ENCODE data around the gene ZNF780B.

ZNF780B gene

GRCh38 chr19:40035996-40036395, 20.0 kb downstream of the ZNF780B start:
- no peak for DNase-seq

DNA sequence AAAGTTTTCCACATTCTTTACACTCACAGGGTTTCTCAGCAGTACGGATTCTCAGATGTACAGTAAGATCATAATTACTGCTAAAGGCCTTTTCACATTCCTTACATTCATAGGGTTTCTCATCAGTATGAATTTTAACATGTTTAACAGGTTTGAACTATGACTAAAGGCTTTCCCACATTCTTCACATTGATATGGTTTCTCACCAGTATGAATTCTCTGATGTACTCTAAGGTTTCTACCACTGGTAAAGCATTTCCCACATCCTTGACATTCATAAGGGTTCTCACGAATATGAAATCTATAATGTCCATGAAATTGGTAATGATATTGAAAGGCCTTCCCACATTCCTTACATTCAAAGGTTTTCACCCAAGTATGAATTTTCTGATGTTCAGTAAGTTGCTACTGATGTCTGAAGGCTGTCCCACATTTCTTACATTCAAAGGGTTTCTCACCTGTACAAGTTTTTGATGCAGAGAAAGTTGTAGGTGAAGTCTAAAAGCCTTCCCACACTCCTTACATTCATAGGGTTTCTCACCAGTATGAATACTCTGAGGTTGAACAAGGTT, 22.0 kb downstream of the ZNF780B start:
- no peak for DNase-seq

DNA sequence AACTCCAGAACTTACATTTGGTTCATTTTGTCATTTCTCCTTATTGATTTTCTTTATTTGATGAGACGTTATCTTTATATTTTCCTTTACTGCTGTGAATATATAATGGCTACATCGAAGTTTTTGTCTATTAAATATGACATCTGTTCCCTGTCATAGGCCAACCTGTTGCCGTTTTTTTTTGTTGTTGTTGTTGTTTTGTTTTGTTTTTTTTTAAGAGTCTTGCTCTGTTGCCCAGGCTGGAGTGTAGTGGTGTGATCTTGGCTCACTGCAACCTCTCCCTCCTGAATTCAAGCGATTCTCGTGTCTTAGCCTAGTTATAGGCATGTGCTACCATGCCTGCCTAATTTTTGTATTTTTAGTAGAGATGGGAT, 29.4 kb downstream of the ZNF780B start:
- DNase-seq = no peak

- DNase-seq = no peak
Measured at GRCh38 chr19:40025938-40026596, 30.0 kb downstream of the ZNF780B start.

GRCh38 chr19:40023969-40024368, 32.1 kb downstream of the ZNF780B start:
- no peak for DNase-seq

- no peak for DNase-seq
Measured at GRCh38 chr19:40013991-40014390, 42.0 kb downstream of the ZNF780B start.

GRCh38 chr19:40009674-40010073, 46.4 kb downstream of the ZNF780B start:
- DNase-seq = no peak

- DNase-seq = peak; percentile 82
Measured at GRCh38 chr19:40006273-40006691, 49.7 kb downstream of the ZNF780B start.

DNA sequence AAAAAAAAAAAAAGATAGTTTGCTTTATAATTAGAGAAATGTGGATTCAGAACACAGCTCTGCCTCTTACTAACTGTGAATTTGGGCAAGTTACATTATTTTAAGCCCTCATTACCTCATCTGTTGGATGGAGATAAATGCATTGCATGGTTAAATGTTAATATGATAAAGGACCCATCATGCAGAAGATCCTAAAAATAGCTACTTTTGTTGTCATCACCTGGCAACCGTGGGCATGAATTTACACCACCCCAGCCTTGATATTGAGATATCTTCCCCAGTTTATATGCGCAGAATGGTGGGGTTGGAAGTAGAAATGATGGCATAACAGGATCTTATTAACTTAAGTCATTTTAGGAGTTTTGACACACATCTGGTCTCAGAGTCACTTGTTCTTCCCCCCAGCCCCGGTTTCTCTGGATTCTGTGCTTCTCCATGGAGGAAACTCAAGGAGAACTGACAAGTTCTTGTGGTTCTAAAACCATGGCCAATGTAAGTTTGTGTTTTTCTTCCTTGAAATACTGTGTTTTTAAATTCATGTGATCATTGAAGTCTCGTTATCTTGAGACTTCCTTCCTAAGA, 50.2 kb downstream of the ZNF780B start:
- no peak for DNase-seq

- DNase-seq = peak; percentile 81
Measured at GRCh38 chr19:39998501-39998900, 57.5 kb downstream of the ZNF780B start.

GRCh38 chr19:39997638-39998216, 58.3 kb downstream of the ZNF780B start:
- DNase-seq = peak; percentile 31

GRCh38 chr19:39996811-39997637, 59.0 kb downstream of the ZNF780B start, which contains the start of gene ZNF546:
ZNF546 (plus strand) TSS chr19:39997060; CDS start chr19:39998327, 1,267 bp downstream.
- peak; percentile 92 for DNase-seq

DNA sequence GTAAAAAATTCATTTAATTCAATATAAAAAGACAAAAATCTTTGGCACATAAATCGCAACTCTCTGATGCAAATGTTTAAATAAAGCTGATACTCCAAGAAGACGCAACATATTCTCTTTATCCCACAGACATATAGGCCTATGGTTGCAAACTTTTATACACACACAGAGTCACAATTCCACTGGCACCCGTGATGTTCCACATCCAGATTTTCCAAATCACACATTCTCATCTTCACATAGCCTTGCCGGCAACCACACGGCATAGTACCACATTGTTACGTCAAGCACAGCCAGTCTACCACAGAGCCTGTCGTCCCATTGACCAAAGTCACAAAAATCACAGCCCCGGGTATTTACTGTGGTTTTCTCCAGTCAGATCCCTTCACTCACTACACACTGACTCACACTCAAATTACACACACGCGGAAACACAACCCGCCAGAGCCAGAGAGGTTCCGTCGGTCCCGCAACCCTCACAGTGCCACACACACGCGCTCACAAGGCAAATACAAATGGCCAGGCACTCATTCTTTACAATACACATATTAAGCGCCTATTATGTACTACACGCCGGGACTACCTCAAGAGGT, 59.7 kb downstream of the ZNF780B start:
- peak; percentile 50 for DNase-seq

- DNase-seq = no peak
Measured at GRCh38 chr19:39995794-39996193, 60.2 kb downstream of the ZNF780B start.

GRCh38 chr19:39994361-39994760, 61.7 kb downstream of the ZNF780B start:
- DNase-seq = no peak

- no peak for DNase-seq
Measured at GRCh38 chr19:39993605-39994004, 62.4 kb downstream of the ZNF780B start.

DNA sequence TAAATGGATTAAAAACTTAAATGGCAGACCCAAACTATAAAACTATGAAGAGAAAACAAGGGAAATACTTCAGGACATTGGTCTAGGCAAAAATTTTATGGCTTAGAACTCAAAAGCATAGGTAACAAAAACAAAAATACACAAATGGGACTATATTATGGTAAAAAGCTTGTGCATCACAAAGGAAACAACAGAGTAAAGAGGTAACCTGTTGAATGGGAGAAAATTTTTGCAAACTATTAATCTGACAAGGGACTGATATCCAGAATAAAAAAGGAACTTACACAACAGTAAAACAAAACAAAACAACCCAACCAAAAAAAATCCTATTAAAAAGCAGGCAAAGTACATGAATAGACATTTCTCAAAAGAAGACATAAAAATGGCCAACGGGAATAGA, 68.4 kb downstream of the ZNF780B start:
- no peak for DNase-seq

DNA sequence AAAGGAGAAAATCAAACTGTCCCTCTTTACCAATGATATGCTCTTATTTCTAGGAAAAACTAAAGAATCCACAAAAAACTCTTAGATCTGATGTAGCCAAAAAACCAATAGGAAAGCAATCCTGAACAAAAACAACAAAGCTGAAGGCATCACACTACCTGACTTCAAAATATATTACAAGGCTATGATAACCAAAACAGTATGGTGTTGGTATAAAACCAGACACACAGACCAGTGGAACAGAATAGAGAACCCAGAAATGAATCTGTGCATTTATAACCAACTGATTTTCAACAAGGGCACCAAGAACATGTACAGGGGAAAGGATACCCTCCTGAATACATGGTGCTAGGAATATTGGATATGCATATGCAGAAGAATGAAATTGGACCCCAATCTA, 68.9 kb downstream of the ZNF780B start:
- DNase-seq = no peak

DNA sequence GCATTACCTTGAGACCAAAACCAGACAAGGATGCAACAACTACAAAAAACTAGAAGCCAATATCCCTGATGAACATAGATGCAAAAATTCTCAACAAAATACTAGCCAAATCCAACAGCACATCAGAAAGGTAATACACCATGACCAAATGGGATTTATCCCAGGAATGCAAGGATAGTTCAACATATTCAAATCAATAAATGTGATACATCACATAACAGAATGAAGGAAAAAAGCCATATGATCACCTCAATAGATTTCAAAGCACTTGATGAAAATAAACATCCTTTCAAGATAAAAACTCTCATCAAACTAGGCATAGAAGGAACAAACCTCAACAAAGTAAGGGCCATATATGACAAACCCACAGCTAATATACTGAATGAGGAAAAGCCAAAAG, 69.4 kb downstream of the ZNF780B start:
- DNase-seq = no peak

DNA sequence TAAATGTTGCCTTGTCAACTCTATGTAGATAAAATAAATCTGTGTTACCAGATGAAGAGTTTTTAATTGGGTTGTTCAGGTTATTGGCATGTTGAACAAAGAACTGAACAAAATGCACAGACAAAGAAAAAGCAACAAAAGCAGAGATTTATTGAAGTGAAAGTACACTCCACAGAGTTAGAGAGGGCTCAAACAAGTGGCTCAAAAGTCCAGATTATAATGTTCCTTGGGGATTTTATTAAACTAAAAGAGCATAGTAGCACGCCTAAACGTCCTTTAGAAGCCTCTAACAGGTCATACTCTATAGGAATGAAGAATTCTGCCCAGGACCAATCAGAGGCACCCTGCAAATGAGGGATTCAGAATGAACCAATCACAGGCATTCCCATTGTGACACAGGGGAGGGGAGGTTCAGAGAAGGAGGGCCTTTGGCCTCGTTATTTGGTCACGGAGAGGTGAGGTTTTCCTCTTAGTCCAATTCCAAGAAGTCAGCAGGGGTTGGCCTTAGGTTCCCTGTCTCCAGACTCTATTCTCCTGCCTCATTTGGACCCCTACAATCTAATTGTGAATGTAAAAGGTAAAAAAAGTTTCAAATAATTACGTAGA, 72.2 kb downstream of the ZNF780B start:
- no peak for DNase-seq

GRCh38 chr19:39982883-39983282, 73.1 kb downstream of the ZNF780B start:
- DNase-seq = no peak

Data from HCEC 1CT (cell line).